T1000 (cell line): ENCODE data around the gene DSN1.
"Not testable (repeated sequence)": the region's sequence is repeated elsewhere in the genome, so short reads cannot be mapped to it uniquely, and the experiment has no call there.

ENCODE experiments used
- DNase-seq: peaks from one replicate; lab custom pipeline; 2025; ENCODE audit warnings: mixed read lengths; lab: John Stamatoyannopoulos, UW

DSN1 gene

GRCh38 chr20:36773597-36774390 lies at the start of gene DSN1:
Gene DSN1 (minus strand): TSS chr20:36773763. CDS start chr20:36771458, 2,305 bp downstream.
- peak; percentile 98 for DNase-seq

- DNase-seq = no peak
Measured at GRCh38 chr20:36823121-36823520, 49.6 kb upstream of the DSN1 start.

- DNase-seq = no peak
Measured at GRCh38 chr20:36821964-36822437, 48.4 kb upstream of the DSN1 start.

- no peak for DNase-seq
Measured at GRCh38 chr20:36820928-36821327, 47.4 kb upstream of the DSN1 start.

GRCh38 chr20:36820073-36820472 lies 46.5 kb upstream of the DSN1 start:
- DNase-seq = no peak

DNA sequence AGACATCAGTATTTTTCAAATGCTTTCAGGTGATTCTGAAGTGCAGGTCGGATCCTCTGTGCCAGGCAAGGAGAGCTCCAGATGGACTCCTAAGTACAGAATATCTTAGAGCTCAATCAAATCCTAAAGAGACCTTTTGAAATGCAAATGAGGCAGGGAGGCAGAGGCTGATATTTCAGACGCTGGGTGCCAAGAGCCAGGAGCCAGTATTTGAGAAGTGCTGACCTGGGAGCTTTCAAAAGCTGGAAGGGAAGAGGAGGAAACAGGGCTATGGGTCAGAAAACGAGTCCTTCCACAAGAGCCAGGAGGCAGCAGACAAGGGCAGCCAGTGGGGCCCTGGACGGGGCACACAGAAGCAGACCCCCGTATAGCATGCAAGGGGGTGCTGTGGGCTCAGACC lies 46.1 kb upstream of the DSN1 start:
- no peak for DNase-seq

DNA sequence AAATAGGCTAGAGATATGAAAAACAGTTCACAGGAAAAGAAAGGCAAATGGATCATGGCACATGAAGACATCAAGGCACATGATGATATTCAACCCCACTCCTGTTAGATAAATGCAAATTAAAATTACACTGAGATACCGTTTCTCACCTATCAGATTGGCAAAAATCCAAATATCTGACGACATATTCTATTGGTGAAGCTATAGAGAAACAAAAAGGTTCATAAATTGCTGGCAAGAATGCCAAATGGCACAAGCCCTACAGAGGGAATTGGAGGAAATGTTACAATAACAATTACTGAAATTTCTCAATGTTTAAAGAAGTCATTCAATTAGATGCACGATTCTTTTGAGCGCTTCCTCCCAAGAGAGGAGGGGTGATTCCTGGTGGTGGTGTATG lies 45.3 kb upstream of the DSN1 start:
- no peak for DNase-seq

DNA sequence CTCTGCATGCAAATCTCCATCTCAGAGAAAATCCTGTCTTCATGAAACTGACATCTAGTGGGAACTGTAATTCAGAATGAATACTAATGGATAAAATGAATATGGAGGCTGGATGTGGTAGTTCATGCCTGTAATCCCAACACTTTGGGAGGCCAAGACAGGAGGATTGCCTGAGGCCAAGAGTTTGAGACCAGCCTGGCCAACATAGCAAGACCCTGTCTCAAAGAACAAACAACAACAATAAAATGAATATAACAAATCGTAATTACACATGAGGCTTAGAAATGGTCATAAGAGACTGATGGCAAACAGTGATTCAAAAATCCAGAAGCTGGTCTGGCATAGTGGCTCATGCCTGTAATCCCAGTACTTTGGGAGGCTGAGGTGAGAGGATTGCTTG lies 44.6 kb upstream of the DSN1 start:
- no peak for DNase-seq

DNA sequence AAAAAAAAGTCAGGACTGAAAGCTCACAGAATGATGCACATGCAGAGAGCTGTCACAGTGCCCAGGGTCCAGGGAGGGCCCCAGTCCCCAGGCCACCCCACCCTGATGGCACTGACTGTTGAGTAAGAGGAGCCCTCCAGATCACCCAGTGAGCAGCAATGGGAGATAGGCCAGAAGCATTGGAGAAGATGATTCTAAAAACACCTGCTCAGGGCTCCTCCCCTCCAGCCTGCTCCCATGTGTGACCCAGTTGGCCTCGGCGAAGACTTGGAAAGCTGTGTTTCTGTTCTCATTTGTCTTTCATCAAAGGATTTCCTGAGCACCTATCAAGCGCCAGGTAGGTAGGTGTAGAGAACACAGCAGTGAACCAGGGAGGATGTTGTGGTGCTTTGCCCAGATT lies 43.9 kb upstream of the DSN1 start:
- DNase-seq = no peak

GRCh38 chr20:36815454-36816091 lies 42.0 kb upstream of the DSN1 start:
- DNase-seq = no peak

GRCh38 chr20:36812594-36813463 lies 39.3 kb upstream of the DSN1 start:
- DNase-seq = no peak

DNA sequence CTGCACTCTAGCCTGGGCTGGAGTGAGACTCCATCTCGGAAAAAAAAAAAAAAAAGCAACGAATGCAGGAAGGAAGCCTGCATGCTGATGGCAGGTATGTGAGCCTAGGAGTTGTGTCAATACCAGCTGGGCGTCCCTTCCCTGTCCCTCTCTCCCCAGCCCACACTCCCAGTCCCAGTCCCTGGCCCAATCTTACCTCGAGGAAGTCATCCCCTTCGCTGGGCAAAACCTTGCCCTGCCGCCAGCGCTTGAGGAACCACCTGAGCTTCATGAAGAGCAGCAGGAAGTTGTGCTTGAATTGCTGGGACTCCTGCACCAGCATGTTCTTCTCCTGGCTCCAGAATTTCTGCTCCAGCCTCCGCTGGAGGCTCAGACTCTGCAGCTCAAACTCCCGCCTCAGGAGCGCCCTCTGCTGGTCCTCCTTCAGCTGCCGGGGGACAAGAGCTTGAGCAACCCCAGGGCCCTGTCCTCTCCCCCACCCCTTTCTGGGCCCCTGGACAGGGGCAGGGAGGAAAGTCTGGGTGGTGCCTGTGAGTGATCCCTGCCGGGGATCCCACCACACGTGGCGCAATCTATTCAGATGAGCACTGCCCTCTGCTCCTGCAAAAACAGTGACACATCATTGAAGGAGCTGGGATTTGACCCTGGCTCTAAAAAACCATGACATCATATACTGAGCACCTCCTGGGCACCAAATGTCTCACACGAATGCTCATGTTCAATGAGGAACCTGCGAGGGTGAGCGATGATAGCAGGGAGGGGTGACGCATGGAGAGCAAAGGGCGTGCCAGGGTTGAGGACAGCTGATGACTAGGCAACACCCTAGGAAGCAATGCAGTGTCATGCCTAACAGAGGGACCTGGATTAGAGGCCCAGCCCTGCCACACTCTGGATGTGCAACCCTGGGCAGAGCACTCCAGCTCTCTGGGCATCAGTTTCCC lies 35.0 kb upstream of the DSN1 start:
- DNase-seq = peak; percentile 84

GRCh38 chr20:36806049-36806448 lies 32.5 kb upstream of the DSN1 start:
- DNase-seq = no peak

DNA sequence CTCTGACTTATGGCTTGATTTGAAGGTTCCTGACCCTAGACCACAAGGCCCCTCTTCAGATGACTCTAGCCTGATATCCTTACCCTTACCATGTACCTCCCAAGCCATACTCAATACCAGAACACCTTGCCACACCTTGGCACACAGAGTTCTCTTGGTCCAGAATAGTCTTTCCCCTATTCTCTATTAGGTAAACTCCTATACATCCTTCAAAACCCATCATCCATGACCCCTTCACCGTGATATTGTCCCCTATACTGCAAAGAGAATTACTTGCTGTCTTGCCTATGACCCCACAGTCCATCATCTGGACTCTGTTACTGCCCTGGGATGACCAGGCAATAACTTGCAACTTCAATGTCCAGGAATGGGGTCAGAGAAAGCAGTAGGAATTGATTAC lies 31.8 kb upstream of the DSN1 start:
- no peak for DNase-seq

DNA sequence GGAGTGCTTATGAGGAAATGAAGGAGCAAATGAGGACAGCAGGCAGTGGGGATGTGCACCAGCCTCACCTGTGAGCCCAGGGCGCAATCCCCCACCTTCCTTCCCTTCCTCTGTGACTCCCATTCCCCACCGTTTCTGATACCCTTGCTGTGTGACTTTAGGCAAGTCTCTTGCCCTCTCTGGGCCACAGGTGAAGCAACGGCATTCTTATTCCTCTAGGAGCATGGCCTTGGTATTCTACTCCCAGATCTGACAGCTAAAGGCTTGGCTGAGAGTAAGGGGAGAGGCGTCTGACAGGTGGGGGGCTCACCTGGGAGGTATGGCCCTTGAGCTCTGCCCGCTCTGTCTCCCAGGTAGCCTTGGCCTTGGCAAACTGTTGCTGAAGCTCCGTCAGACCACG lies 30.9 kb upstream of the DSN1 start:
- DNase-seq = no peak

- DNase-seq = no peak
Measured at GRCh38 chr20:36802326-36803222, 29.0 kb upstream of the DSN1 start.

- DNase-seq = no peak
Measured at GRCh38 chr20:36800410-36800809, 26.8 kb upstream of the DSN1 start.

- DNase-seq = not testable (repeated sequence)
Measured at GRCh38 chr20:36799313-36799712, 25.8 kb upstream of the DSN1 start.

GRCh38 chr20:36796875-36797274 lies 23.3 kb upstream of the DSN1 start:
- DNase-seq = no peak

DNA sequence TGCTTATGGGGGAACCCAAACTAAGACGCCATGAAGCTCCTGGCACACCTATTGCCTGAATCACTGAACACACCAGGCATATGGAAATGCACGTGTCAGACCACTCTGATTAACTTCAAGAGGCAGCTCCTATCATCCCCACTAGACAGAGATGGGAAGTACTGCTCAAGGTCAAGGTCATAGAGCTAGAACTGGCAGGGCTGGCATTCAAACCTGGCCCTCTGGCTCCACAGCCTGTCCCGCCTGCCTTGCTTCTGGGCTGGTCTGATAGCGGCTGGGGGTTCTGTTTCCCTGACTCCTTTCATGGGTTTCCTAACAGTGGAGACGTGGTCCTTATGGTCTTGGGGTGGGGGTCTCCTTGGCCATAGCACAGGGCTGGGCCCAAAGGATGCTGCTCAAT lies 22.6 kb upstream of the DSN1 start:
- DNase-seq = no peak
